Aorta (tissue), 5 donors: ENCODE measurements around the gene SRGAP2C. TPM values are rescaled to one million over a fixed set of nuclear protein-coding genes. Genes with fewer than 3 reads are reported as not detected.
"Not testable (repeated sequence)": the region's sequence is repeated elsewhere in the genome, so short reads cannot be mapped to it uniquely, and the experiment has no call there.

Experiments
- ATAC-seq: fragments of 200-7000 bp; cut with Tn5 transposase; one replicate; pipeline ENCODE4 v1.9.1; 2022; ENCODE audit warnings: moderate library complexity; ENCODE audit not compliant: low FRiP score
- DNase-seq, 2 donors: peaks; one replicate each; pipeline ENCODE4 v3.0.0-alpha.2; 2020
- H3K27ac ChIP-seq, 2 donors: one replicate each; pipeline ENCODE4 v1.5.1; 2013; ENCODE audit warnings: low read length in 2 of 2, mild to moderate bottlenecking in 2 of 2, moderate library complexity in 2 of 2, control low read depth in 1 of 2, inconsistent platforms in 1 of 2, low read depth in 1 of 2
- H3K27me3 ChIP-seq, 2 donors: one replicate each; pipeline ENCODE4 v1.6.1; 2013; ENCODE audit warnings: control low read depth in 1 of 2, low read length in 1 of 2, mild to moderate bottlenecking in 1 of 2, moderate library complexity in 1 of 2; ENCODE audit not compliant: insufficient read depth in 2 of 2, control insufficient read depth in 1 of 2
- H3K36me3 ChIP-seq, 2 donors: one replicate each; pipeline ENCODE4 v1.6.1; 2013; ENCODE audit warnings: control low read depth in 1 of 2, low read length in 1 of 2, mild to moderate bottlenecking in 1 of 2; ENCODE audit not compliant: insufficient read depth in 2 of 2, control insufficient read depth in 1 of 2
- H3K4me1 ChIP-seq, 2 donors: one replicate each; pipeline ENCODE4 v1.6.1; 2013; ENCODE audit warnings: low read length in 2 of 2, control low read depth in 1 of 2, mild to moderate bottlenecking in 1 of 2, moderate library complexity in 1 of 2; ENCODE audit not compliant: insufficient read depth in 2 of 2, control insufficient read depth in 1 of 2
- H3K4me3 ChIP-seq, 2 donors: one replicate each; pipeline ENCODE4 v1.5.1; 2013; ENCODE audit warnings: low read length in 2 of 2, control low read depth in 1 of 2, mild to moderate bottlenecking in 1 of 2
- H3K9me3 ChIP-seq: one replicate; pipeline ENCODE4 v1.6.1; 2013; ENCODE audit warnings: mild to moderate bottlenecking, low read length; ENCODE audit not compliant: control insufficient read depth
- WGBS, 2 donors: extraction: QIAGEN DNeasy Blood & Tissue Kit; methylation state at CpG; one replicate each; pipeline ENCODE4 v1.1.7; 2013; 5-methylcytosine and 5-hydroxymethylcytosine counted together
- intact Hi-C, 2 donors: fragments of 100-400 bp; cut with DNase I; formaldehyde crosslinking; loops; one replicate each; pipeline versions ENCODE4 v1.14.2 to v1.15.0; 2022
- polyA plus RNA-seq, 2 donors: library from polyadenylated mRNA; stranded (reverse); fragments of 200-250 nt; gene quantifications; one replicate each; pipeline ENCODE4 v1.2.3, GENCODE V29; 2013
- total RNA-seq, 2 donors: library from RNA; stranded (reverse); fragmentation: NEBNext Ultra II Directional; extraction: Animal tissue kit (Norgen Biotek cat#: 25700); gene quantifications; one replicate each; pipeline ENCODE4 v1.2.1, GENCODE V29; 2021
- donor health status: healthy with polysubstance abuse.
- donor health status: Bipolar disorder and iron deficiency.
- donor health status: DM: no; HTN: no; CAD: no.
- donor health status: DM: no; HTN: no; CAD: no.
- donor health status: DM: yes; HTN: yes; CAD: no.

Gene SRGAP2C
- total and polyA plus RNA-seq, 4 donors = 4.4 to 42.7 (median 22.0) TPM

GRCh38 chr1:121178197-121178596 is 6.6 kb upstream of the SRGAP2C start:
- H3K4me3 ChIP-seq, H3K27ac ChIP-seq, ATAC-seq, H3K4me1 ChIP-seq, DNase-seq, H3K36me3 ChIP-seq, intact Hi-C loops, H3K27me3 ChIP-seq, H3K9me3 ChIP-seq: not testable (repeated sequence)

- H3K9me3 ChIP-seq, H3K27me3 ChIP-seq, H3K27ac ChIP-seq, H3K36me3 ChIP-seq, intact Hi-C loops, ATAC-seq, H3K4me1 ChIP-seq, H3K4me3 ChIP-seq: not testable (repeated sequence)
- WGBS, 2 donors = 0 to 1% methylated on average over 5 to 19 of the region's 31 CpGs
- peak; percentile 33 to 38 for DNase-seq
These were observed 908 bp upstream of the SRGAP2C start for GRCh38 chr1:121183867-121184266.

- DNase-seq, H3K9me3 ChIP-seq, H3K4me1 ChIP-seq, H3K27ac ChIP-seq, H3K4me3 ChIP-seq, H3K36me3 ChIP-seq, intact Hi-C loops, H3K27me3 ChIP-seq: not testable (repeated sequence)
- WGBS, 2 donors = 0% methylated on average over 5 of the region's 48 CpGs; no CpG with 5 or more reads in 1 of the 2 donors
- ATAC-seq = peak; percentile 74
These were observed 449 bp downstream of the SRGAP2C start for GRCh38 chr1:121185140-121185708.

GRCh38 chr1:121186191-121186590 is 1.4 kb downstream of the SRGAP2C start:
- WGBS, 2 donors = 1% methylated on average over 6 of the region's 20 CpGs; no CpG with 5 or more reads in 1 of the 2 donors
- ATAC-seq, H3K27ac ChIP-seq, intact Hi-C loops, H3K27me3 ChIP-seq, H3K4me3 ChIP-seq, H3K9me3 ChIP-seq, DNase-seq, H3K36me3 ChIP-seq, H3K4me1 ChIP-seq: not testable (repeated sequence)

- H3K4me3 ChIP-seq, H3K9me3 ChIP-seq, H3K36me3 ChIP-seq, H3K27ac ChIP-seq, intact Hi-C loops, ATAC-seq, H3K27me3 ChIP-seq, H3K4me1 ChIP-seq, DNase-seq: not testable (repeated sequence)
- WGBS, 2 donors = 56 to 72% methylated on average over 4 to 5 of the region's 5 CpGs
These were observed 3.1 kb downstream of the SRGAP2C start for GRCh38 chr1:121187914-121188313.

- H3K36me3 ChIP-seq, H3K9me3 ChIP-seq, H3K27ac ChIP-seq, intact Hi-C loops, H3K4me1 ChIP-seq, ATAC-seq, H3K4me3 ChIP-seq, DNase-seq, H3K27me3 ChIP-seq: not testable (repeated sequence)
- 83 to 95% methylated on average over 1 to 2 of the region's 2 CpGs for WGBS, 2 donors
These were observed 7.7 kb downstream of the SRGAP2C start for GRCh38 chr1:121192512-121192911.

- H3K4me1 ChIP-seq, H3K9me3 ChIP-seq, H3K36me3 ChIP-seq, DNase-seq, intact Hi-C loops, ATAC-seq, H3K27ac ChIP-seq, H3K27me3 ChIP-seq, H3K4me3 ChIP-seq: not testable (repeated sequence)
- 92 to 97% methylated on average over 2 to 3 of the region's 7 CpGs for WGBS, 2 donors
These were observed 12.5 kb downstream of the SRGAP2C start for GRCh38 chr1:121197095-121197882.

GRCh38 chr1:121199763-121200162 is 15.0 kb downstream of the SRGAP2C start:
- H3K4me1 ChIP-seq, H3K9me3 ChIP-seq, H3K27ac ChIP-seq, H3K36me3 ChIP-seq, DNase-seq, H3K27me3 ChIP-seq, H3K4me3 ChIP-seq, ATAC-seq, intact Hi-C loops: not testable (repeated sequence)
- WGBS, 2 donors = 100% methylated on average over 1 of the region's 3 CpGs

GRCh38 chr1:121200232-121200631 is 15.5 kb downstream of the SRGAP2C start:
- H3K27ac ChIP-seq, H3K9me3 ChIP-seq, H3K36me3 ChIP-seq, H3K4me3 ChIP-seq, H3K27me3 ChIP-seq, H3K4me1 ChIP-seq, ATAC-seq, intact Hi-C loops, DNase-seq: not testable (repeated sequence)
- WGBS, 2 donors = no CpG with 5 or more reads among the region's 1 CpG
